GM10266 (cell line): ENCODE results near the gene DPM2.

ENCODE experiments used
- DNase-seq: peaks from one replicate; pipeline ENCODE4 v3.0.0; 2012; ENCODE audit errors: extremely low spot score
- CTCF ChIP-seq: IDR thresholded peaks from 2 replicates; pipeline ENCODE4 v1.5.1; 2012; ENCODE audit warnings: mild to moderate bottlenecking, low read depth; ENCODE audit not compliant: control insufficient read depth, insufficient read depth; ENCODE audit errors: missing control alignments

DPM2 gene

GRCh38 chr9:127886401-127886972 lies 51.2 kb downstream of the DPM2 start:
- no peak for TF ChIP-seq CTCF
- no peak for DNase-seq

- DNase-seq, result no peak
- TF ChIP-seq CTCF, result no peak
Observed at GRCh38 chr9:127885508-127886281, 52.0 kb downstream of the DPM2 start.
